Endodermal cell (in vitro differentiated cells): Measurements from ENCODE around the gene DNAJC18. TPM values are rescaled to one million over a fixed set of nuclear protein-coding genes. Genes with fewer than 3 reads are reported as not detected.
"Not testable (repeated sequence)": the region's sequence is repeated elsewhere in the genome, so short reads cannot be mapped to it uniquely, and the experiment has no call there.

Experiments used
- DNase-seq: peaks from one replicate; pipeline ENCODE4 v3.0.0-alpha.2; 2017
- H3K27ac ChIP-seq: 2 replicates; pipeline ENCODE4 v1.5.1; 2013; ENCODE audit warnings: mild to moderate bottlenecking, low read depth, low read length, moderate library complexity
- H3K27me3 ChIP-seq: 2 replicates; pipeline ENCODE4 v1.6.1; 2013; ENCODE audit warnings: mild to moderate bottlenecking, low read length, moderate library complexity; ENCODE audit not compliant: insufficient read depth, control insufficient read depth, poor library complexity, severe bottlenecking
- H3K36me3 ChIP-seq: 2 replicates; pipeline ENCODE4 v1.7.0; 2013; ENCODE audit warnings: mild to moderate bottlenecking, low read length, moderate library complexity; ENCODE audit not compliant: control insufficient read depth, insufficient read depth
- H3K4me1 ChIP-seq: one replicate; pipeline ENCODE4 v1.7.0; 2013; ENCODE audit warnings: low read length; ENCODE audit not compliant: control insufficient read depth, insufficient read depth
- H3K4me3 ChIP-seq: 2 replicates; pipeline ENCODE4 v1.5.1; 2013; ENCODE audit warnings: mild to moderate bottlenecking, low read length, moderate library complexity
- H3K9ac ChIP-seq: 2 replicates; pipeline ENCODE4 v1.6.1; 2013; ENCODE audit warnings: mild to moderate bottlenecking, low read length, moderate library complexity; ENCODE audit not compliant: poor library complexity, severe bottlenecking; ENCODE audit errors: extremely low read depth
- H3K9me3 ChIP-seq: 2 replicates; pipeline ENCODE4 v1.6.1; 2013; ENCODE audit warnings: mild to moderate bottlenecking, low read length, moderate library complexity; ENCODE audit not compliant: control insufficient read depth
- H3K27ac Mint-ChIP-seq: 2 replicates; pipeline ENCODE4 v1.8.0; 2020; ENCODE audit warnings: mixed read lengths
- H3K27me3 Mint-ChIP-seq: 2 replicates; pipeline ENCODE4 v1.8.0; 2021; ENCODE audit warnings: mild to moderate bottlenecking, mixed read lengths; ENCODE audit not compliant: insufficient read depth
- H3K36me3 Mint-ChIP-seq: 2 replicates; pipeline ENCODE4 v1.8.0; 2020; ENCODE audit warnings: low read depth, mixed read lengths
- H3K4me1 Mint-ChIP-seq: 2 replicates; pipeline ENCODE4 v1.8.0; 2020; ENCODE audit warnings: mixed read lengths
- H3K4me3 Mint-ChIP-seq: 2 replicates; pipeline ENCODE4 v1.8.0; 2020; ENCODE audit warnings: mild to moderate bottlenecking, moderate library complexity, mixed read lengths
- H3K9me3 Mint-ChIP-seq: 2 replicates; pipeline ENCODE4 v1.8.0; 2020; ENCODE audit warnings: mild to moderate bottlenecking, mixed read lengths
- WGBS, 2 experiments: methylation state at CpG; one replicate each; pipeline versions ENCODE4 v1.1.5 to v1.1.7; 2013; ENCODE audit warnings: missing lambda C conversion rate in 2 of 2, mixed read lengths in 1 of 2; ENCODE audit not compliant: insufficient coverage in 1 of 2, insufficient read length in 1 of 2; 5-methylcytosine and 5-hydroxymethylcytosine counted together
- total RNA-seq, 2 donors: library from RNA; stranded (reverse); fragmentation: NEBNext Ultra II Directional in 1 of 2; extraction: Animal tissue kit (Norgen Biotek cat#: 25700) in 1 of 2; gene quantifications; 2 replicates in 1 of 2; 3 replicates in 1 of 2; pipeline ENCODE4 v1.2.1, GENCODE V29; 2021
- TF ChIP-seq, protein P1 (sequence below): fragments of 200-600 bp; sonication (generic); conservative IDR thresholded peaks from 2 replicates; pipeline ENCODE4 v1.5.0; 2021; ENCODE audit warnings: antibody characterized with exemption, mild to moderate bottlenecking

The DNAJC18 gene
- total RNA-seq, 2 donors from 2014 or later: 21.8 to 26.6 TPM

DNA sequence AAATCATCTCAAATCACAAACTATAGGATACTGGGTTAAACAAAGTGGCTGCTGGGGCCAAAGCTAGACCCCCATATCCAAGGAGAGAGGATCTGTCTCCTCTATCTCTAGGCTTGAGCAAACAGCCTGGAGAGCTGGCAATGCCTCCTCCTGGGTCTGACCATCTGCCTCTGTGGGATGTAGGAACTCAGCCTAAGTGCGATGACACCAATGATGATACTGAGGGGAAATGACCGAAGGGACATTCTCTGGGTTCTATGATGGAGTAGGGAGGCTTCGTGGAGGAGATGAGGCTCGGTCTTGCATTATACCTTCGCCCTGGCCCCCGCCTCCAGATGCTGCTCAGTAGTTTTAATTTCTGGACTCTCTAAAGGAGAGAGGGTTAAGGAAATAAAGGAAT is 26.2 kb downstream of the DNAJC18 start:
- no peak overlapping the region for H3K9ac ChIP-seq
- no peak for DNase-seq
- H3K27ac ChIP-seq: no peak overlapping the region
- TF ChIP-seq, protein P1, sequence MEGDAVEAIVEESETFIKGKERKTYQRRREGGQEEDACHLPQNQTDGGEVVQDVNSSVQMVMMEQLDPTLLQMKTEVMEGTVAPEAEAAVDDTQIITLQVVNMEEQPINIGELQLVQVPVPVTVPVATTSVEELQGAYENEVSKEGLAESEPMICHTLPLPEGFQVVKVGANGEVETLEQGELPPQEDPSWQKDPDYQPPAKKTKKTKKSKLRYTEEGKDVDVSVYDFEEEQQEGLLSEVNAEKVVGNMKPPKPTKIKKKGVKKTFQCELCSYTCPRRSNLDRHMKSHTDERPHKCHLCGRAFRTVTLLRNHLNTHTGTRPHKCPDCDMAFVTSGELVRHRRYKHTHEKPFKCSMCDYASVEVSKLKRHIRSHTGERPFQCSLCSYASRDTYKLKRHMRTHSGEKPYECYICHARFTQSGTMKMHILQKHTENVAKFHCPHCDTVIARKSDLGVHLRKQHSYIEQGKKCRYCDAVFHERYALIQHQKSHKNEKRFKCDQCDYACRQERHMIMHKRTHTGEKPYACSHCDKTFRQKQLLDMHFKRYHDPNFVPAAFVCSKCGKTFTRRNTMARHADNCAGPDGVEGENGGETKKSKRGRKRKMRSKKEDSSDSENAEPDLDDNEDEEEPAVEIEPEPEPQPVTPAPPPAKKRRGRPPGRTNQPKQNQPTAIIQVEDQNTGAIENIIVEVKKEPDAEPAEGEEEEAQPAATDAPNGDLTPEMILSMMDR: no peak
- Mint-ChIP-seq H3K4me1 (peaks cover 2% of the 10 kb centered on the region), H3K4me3 (no peak overlapping the region), H3K27me3 (no peaks in the 10 kb centered on the region), H3K36me3 (peaks cover 14% of the 10 kb centered on the region), H3K27ac (no peak overlapping the region), H3K9me3 (no peaks in the 10 kb centered on the region)
- peaks cover 5% of the 10 kb centered on the region for H3K36me3 ChIP-seq
- no peaks in the 10 kb centered on the region for H3K27me3 ChIP-seq
- no peaks in the 10 kb centered on the region for H3K9me3 ChIP-seq
- 94 to 98% methylated on average over 5 to 6 of the region's 6 CpGs for WGBS, 2 experiments
- no peaks in the 10 kb centered on the region for H3K4me1 ChIP-seq
- no peak overlapping the region for H3K4me3 ChIP-seq

DNA sequence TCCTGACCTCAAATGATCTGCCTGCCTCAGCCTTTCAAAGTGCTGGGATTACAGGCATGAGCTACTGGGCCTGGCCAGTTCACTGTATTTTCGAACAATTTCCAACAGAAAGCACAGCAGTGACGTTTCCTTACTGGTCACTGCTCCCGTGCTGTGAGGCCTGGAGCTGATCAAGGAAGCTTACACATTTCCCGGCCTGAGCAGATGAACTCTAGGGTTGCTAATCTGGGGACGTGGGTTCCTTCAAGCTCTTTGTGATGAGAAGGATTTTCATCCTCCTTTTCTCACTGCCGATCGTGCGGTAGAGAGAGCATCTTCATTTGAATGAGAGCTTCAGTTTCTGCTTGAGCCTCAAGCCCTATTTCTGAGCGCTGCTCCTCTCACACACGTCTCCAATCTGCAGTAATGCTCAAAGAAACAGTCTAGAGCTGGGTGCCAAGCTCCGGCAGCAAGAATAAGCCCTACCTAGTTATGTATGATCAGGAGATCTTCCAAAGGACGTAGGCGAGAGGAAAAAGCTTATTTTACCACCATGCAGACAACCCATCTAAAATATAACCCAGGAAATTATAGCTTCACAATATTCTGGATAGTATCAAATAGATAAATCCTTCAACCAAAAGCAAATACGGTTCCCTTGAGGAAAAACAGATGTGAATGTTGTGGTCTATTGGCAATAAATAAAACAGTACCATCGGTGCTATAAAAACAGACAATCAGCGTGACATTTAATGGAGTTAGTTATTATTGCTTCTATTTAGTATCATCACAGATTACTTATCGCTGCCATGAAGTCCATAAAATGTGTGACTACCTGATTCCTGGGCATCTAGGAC is 28.1 kb downstream of the DNAJC18 start:
- H3K9me3 ChIP-seq: no peaks in the 10 kb centered on the region
- H3K4me1 Mint-ChIP-seq: peaks cover 2% of the 10 kb centered on the region
- no peak overlapping the region for H3K9ac ChIP-seq

DNA sequence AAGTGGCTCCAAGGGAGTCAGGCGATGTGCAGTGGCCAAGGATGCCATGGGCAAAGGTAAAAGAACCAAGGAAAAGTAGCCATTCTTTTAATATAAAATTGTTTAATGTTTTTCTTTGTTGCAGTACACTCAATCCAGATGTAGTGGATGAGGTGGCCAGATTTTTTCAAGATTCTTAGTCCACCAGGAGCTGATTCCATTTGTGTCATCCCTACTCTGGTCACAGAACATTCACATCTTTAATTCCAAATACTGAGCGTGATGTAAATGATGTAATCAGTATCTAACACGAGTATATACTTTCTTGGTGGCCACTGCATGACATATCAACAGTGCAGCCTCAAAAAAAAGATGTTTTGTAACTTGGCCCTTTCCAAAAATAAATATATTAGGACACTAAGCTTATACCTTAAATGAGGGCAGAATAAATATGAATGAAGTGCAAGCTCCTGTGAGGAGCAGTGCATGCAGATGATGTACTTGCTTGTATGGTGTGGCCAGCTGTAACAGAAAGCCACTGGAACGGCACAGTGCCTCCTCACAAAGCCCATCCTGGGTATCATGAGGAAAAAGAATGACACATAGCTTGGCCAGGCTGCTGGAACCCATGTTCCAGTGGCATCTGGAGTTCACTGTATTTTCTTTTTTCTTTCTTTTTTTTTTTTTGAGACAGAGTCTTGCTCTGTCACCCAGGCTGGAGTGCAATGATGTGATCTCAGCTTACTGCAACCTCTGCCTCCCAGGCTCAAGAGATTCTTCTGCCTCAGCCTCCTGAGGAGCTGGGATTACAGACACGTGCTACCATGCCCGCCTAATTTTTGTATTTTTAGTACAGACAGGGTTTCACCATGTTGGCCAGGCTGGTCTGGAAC is 29.0 kb downstream of the DNAJC18 start:
- Histone ChIP-seq H3K9me3 (no peaks in the 10 kb centered on the region), H3K4me1 (no peaks in the 10 kb centered on the region), H3K27me3 (no peaks in the 10 kb centered on the region), H3K36me3 (peaks cover 5% of the 10 kb centered on the region), H3K9ac (no peak overlapping the region), H3K4me3 (no peak overlapping the region), H3K27ac (no peak overlapping the region)
- 75 to 100% methylated on average over 4 to 6 of the region's 6 CpGs for WGBS, 2 experiments
- TF ChIP-seq, protein P1: no peak
- Mint-ChIP-seq H3K27ac (no peak overlapping the region), H3K27me3 (no peaks in the 10 kb centered on the region), H3K4me1 (peaks cover 2% of the 10 kb centered on the region), H3K36me3 (peaks cover 10% of the 10 kb centered on the region), H3K4me3 (no peak overlapping the region), H3K9me3 (no peaks in the 10 kb centered on the region)
- no peak for DNase-seq

More for the DNA sequence above, 28.1 kb downstream of the DNAJC18 start:
- Histone ChIP-seq H3K27ac (no peak overlapping the region), H3K4me1 (no peaks in the 10 kb centered on the region), H3K4me3 (no peak overlapping the region), H3K36me3 (peaks cover 5% of the 10 kb centered on the region), H3K27me3 (no peaks in the 10 kb centered on the region)
- Mint-ChIP-seq H3K36me3 (peaks cover 10% of the 10 kb centered on the region), H3K4me3 (no peak overlapping the region), H3K27ac (no peak overlapping the region), H3K9me3 (no peaks in the 10 kb centered on the region), H3K27me3 (no peaks in the 10 kb centered on the region)
- TF ChIP-seq, protein P1: no peak
- WGBS, 2 experiments: 92% methylated on average over 9 to 17 of the region's 17 CpGs
- DNase-seq: no peak

DNA sequence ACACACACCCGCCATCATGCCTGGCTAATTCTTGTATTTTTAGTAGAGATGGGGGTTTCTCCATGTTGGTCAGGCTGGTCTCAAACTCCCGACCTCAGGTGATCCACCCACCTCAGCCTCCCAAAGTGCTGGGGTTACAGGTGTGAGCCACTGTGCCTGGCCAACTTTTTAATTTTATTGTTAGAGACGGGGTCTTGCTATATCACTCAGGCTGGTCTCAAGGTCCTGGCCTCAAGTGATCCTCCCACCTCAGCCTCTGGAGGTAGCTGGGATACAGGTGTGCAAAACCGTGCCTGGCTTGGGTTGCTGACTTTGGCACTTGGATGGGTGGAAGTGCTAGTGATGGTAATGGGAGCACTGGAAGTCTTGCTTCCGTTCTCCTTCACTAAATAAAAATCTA is 30.2 kb downstream of the DNAJC18 start:
- H3K4me1 ChIP-seq, H3K9ac ChIP-seq, H3K27ac ChIP-seq, H3K27me3 ChIP-seq, H3K9me3 ChIP-seq, H3K27ac Mint-ChIP-seq, DNase-seq, H3K4me3 ChIP-seq, H3K36me3 ChIP-seq, H3K4me1 Mint-ChIP-seq, H3K27me3 Mint-ChIP-seq, H3K9me3 Mint-ChIP-seq, H3K4me3 Mint-ChIP-seq: not testable (repeated sequence)
- WGBS, 2 experiments: 80 to 95% methylated on average over 1 to 4 of the region's 5 CpGs
- H3K36me3 Mint-ChIP-seq: peaks cover 10% of the 10 kb centered on the region
